Eye (tissue), 1 donor: ENCODE results near the gene RAET1G.
"Not testable (repeated sequence)": the region's sequence is repeated elsewhere in the genome, so short reads cannot be mapped to it uniquely, and the experiment has no call there.

ENCODE experiments used
- DNase-seq: peaks from one replicate; pipeline ENCODE4 v3.0.0-alpha.2; 2015

RAET1G gene

GRCh38 chr6:149933036-149933435, 10.1 kb upstream of the RAET1G start:
- no peak for DNase-seq

GRCh38 chr6:149931501-149931900, 8.6 kb upstream of the RAET1G start:
- no peak for DNase-seq

- no peak for DNase-seq
Observed at GRCh38 chr6:149929422-149929821, 6.5 kb upstream of the RAET1G start.

GRCh38 chr6:149927025-149927424, 4.1 kb upstream of the RAET1G start:
- DNase-seq, result not testable (repeated sequence)

GRCh38 chr6:149925974-149926777, 3.3 kb upstream of the RAET1G start:
- DNase-seq, result peak; percentile 92

- DNase-seq, result peak; percentile 51
Observed at GRCh38 chr6:149925253-149925973, 2.5 kb upstream of the RAET1G start.

- no peak for DNase-seq
Observed at GRCh38 chr6:149924933-149925252, 2.0 kb upstream of the RAET1G start.

- no peak for DNase-seq
Observed at GRCh38 chr6:149924206-149924932, 1.4 kb upstream of the RAET1G start.

GRCh38 chr6:149923327-149923986, 536 bp upstream of the RAET1G start:
- DNase-seq, result no peak

- not testable (repeated sequence) for DNase-seq
Observed at GRCh38 chr6:149922091-149922490, 830 bp downstream of the RAET1G start.

- no peak for DNase-seq
Observed at GRCh38 chr6:149921361-149921760, 1.6 kb downstream of the RAET1G start.

GRCh38 chr6:149919834-149920225, 3.1 kb downstream of the RAET1G start:
- no peak for DNase-seq

- not testable (repeated sequence) for DNase-seq
Observed at GRCh38 chr6:149919126-149919833, 3.6 kb downstream of the RAET1G start.

GRCh38 chr6:149918151-149918905, 4.6 kb downstream of the RAET1G start:
- no peak for DNase-seq

- DNase-seq, result no peak
Observed at GRCh38 chr6:149917679-149918078, 5.2 kb downstream of the RAET1G start.

- DNase-seq, result no peak
Observed at GRCh38 chr6:149915970-149916865, 6.7 kb downstream of the RAET1G start.

- DNase-seq, result no peak
Observed at GRCh38 chr6:149913540-149914240, 9.2 kb downstream of the RAET1G start.

GRCh38 chr6:149913085-149913484, 9.8 kb downstream of the RAET1G start:
- no peak for DNase-seq

GRCh38 chr6:149912680-149913079, 10.2 kb downstream of the RAET1G start:
- DNase-seq, result not testable (repeated sequence)

- DNase-seq, result no peak
Observed at GRCh38 chr6:149910721-149911151, 12.2 kb downstream of the RAET1G start.
